GM21825 (cell line): Measurements from ENCODE around the gene C11orf91.
"Not testable (repeated sequence)": the region's sequence is repeated elsewhere in the genome, so short reads cannot be mapped to it uniquely, and the experiment has no call there.

Source experiments
- ATAC-seq: cut with Tn5 transposase; IDR thresholded peaks from one replicate; pipeline ENCODE4 v1.9.1; 2021; ENCODE audit warnings: mild to moderate bottlenecking, moderate library complexity; ENCODE audit not compliant: unreplicated experiment

The C11orf91 gene

GRCh38 chr11:33674035-33674814 lies 26.4 kb downstream of the C11orf91 start:
- ATAC-seq = no peak

- ATAC-seq = no peak
Measured at GRCh38 chr11:33672273-33672672, 28.4 kb downstream of the C11orf91 start.

DNA sequence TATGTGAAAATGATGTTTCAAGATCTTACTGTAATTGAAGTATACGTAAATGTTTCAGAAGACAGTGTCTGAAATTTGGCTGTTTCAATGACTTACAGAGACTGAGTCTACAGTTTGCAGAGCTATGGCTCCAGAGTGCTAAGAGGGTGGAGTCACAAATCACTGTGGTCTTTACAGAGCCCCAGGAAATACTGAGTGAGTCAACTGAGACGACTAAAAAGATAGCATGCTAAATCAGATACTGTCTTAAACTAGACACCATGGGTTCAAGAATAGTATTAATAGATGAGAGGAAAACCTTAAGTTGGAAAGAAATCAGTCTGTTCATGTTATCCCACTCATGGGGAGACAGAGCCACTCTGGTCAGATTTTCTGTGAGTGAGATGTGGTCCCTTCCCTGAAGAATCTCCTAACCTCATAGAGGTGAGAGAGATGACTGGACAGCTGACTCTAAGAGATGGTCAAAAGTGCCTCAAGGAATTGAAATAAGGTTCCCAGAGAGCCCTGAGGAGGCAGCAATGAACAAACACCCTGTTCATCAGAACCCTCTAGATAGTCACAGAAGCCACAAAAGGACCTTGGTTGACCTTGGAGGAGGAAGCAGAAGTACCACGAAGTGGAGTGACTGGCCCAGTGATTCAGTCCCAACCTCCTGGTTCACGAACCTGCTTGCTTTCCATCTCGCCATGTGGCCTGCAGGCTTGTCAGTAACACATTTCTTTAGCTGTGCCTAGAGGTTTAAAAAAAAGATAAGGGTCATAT lies 30.2 kb downstream of the C11orf91 start:
- no peak for ATAC-seq

GRCh38 chr11:33669598-33670249 lies 30.9 kb downstream of the C11orf91 start:
- no peak for ATAC-seq

GRCh38 chr11:33668951-33669596 lies 31.6 kb downstream of the C11orf91 start:
- no peak for ATAC-seq

- no peak for ATAC-seq
Measured at GRCh38 chr11:33668468-33668825, 32.2 kb downstream of the C11orf91 start.

GRCh38 chr11:33667819-33668467 lies 32.7 kb downstream of the C11orf91 start:
- ATAC-seq = no peak

- ATAC-seq = no peak
Measured at GRCh38 chr11:33665350-33666106, 35.1 kb downstream of the C11orf91 start.

DNA sequence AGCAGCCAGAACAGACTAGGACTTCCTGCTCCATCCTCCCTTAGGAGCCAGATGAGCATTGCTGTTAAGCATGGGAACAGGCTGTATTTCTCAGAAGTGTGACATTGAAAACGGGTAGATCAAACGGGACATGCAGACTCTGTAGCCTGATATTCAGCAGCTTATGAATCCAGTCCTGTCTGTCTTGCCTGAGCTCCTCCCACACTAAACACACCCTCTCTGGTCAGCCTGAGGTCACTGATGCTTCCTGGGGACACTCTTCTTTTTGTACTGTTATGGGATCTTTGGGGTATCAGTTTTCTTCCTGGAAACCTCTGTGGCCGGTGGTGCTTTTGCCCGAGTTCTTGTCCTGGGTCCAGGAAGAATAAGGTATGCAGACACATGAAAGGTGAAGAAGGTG lies 35.8 kb downstream of the C11orf91 start:
- no peak for ATAC-seq

GRCh38 chr11:33664166-33664565 lies 36.5 kb downstream of the C11orf91 start:
- no peak for ATAC-seq

- no peak for ATAC-seq
Measured at GRCh38 chr11:33663121-33663520, 37.5 kb downstream of the C11orf91 start.

DNA sequence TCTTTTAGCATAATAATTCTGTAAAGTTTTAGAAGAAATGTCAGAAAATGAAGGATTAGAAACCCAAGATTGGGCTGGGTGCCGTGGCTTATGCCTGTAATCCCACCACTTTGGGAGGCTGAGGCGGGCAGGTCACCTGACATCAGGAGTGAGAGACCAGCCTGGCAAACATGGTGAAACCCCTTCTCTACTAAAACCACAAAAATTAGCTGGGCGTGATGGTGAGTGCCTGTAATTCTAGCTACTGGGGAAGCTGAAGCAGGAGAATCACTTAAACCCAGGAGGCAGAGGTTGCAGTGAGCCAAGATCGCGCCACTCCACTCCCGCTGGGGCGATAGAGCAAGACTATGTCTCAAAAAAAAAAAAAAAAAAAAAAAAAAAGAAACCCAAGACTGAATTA lies 39.1 kb downstream of the C11orf91 start:
- not testable (repeated sequence) for ATAC-seq

DNA sequence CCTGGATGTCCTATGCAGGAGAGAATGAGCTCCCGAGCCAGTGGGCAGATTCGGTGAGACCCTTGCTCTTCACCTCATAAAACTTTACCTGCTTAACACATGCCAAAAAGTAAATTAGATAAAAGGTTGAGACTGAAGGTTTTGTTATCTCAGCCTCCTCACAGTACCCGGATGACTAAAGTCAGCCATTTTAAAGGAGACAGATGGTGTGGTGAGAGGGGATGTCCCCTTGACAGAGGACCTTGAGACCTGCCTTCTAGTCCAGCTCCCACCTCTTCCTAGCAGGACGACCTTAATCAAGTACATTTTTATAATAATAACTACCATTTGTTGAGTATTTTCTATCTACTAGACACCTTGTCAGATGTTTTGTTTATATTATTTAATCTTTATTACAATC lies 39.7 kb downstream of the C11orf91 start:
- no peak for ATAC-seq

DNA sequence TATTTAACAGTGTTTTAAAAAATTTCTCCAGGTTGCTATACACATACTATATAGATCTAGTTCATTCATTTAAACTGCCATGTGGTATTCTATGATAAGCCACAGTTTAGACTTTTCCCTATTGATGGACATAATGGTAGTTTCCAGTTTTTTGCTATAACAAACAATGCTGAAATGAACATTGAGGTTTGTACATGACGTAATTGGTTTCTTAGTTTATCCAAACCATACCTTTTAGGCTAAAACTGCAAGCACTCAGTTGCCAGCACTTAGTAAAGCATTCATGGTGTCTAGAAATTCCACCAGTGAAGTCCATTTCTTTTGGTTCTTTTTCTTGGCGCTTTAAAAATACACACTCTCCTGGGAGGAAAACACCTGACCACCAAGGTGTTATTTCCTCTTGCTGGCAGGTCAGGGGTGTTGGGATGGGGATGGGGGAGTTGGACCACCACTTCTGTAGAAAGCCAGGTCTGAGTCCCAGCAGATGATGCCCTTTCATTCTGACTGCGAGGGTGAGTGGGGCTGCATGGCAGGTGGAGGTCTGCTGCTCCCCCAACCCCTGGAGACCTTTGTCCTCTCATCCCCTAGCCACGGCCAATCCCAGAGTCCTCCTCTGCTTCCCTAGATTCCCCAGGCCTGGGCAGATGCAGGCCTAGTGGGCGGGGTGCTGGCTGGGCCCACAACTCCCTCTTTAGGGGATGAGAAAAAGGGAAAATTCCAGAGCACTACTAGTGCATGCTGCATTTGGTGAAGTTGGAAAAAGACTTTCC lies 41.1 kb downstream of the C11orf91 start:
- ATAC-seq = no peak

- no peak for ATAC-seq
Measured at GRCh38 chr11:33658195-33658900, 42.3 kb downstream of the C11orf91 start.

- no peak for ATAC-seq
Measured at GRCh38 chr11:33657757-33658156, 42.9 kb downstream of the C11orf91 start.

- no peak for ATAC-seq
Measured at GRCh38 chr11:33656768-33657167, 43.9 kb downstream of the C11orf91 start.

DNA sequence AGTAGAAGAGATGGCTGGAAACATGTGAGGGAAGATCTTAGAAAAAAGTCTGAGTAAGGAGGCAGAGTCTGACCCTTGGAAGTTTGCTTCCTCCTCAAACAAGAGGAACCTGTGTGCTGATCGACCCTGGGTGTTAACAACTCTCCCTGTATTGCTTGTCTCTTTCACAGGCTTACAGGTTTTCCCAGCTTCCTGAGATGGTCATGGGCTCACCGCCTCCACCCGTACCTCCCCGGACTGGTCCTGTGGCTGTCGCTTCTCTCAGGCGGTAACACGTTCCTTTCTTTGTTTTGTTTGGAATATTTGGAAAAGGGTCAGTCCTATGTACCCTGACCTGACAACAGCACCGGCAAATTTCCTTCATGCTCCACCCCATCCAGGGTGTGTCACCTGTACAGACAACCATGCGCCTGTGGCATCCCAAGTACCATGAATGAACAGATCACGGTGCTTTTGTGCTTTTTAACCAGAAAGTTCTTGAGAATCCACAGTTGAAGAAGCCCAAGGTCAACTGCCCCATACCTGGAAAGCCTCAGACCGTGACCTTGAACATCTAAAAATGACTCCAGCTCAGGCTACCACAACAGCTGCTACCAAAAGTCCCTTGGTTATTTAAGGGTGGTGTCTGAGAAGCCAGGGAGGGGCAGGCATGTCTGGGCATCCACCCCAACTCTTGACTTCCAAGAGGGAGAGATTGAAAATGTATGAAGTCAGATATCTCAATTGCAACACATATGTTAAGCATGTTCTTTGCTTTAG lies 44.6 kb downstream of the C11orf91 start:
- no peak for ATAC-seq
